GM19099 (cell line): ENCODE measurements around the gene JUN.

Experiments used
- POLR2A ChIP-seq: IDR thresholded peaks from 3 replicates; pipeline ENCODE4 v1.6.1; 2011; ENCODE audit warnings: low read depth; ENCODE audit not compliant: insufficient read length; ENCODE audit errors: extremely low read depth

JUN gene

GRCh38 chr1:58780836-58781452 lies 2.9 kb downstream of the JUN start:
- TF ChIP-seq POLR2A, result no peak

DNA sequence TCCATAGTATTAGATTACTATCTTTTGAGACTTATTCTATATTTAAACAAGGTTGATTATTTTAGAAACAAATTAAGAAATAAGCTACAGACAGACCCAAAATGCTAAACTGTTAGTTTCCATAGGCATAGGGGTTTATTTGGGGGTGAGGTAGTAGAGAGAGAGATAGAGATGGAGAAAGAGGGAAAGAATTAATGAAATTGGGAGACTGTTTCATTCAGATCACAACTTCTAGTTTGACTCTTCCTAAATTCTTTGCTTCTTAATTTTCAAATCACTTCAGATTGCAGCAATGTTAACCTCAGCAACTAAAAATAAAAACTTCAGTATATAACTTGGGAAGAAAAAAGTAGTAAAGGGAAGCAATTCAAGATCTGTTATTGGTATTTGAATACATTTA lies 3.4 kb downstream of the JUN start:
- TF ChIP-seq POLR2A, result no peak

DNA sequence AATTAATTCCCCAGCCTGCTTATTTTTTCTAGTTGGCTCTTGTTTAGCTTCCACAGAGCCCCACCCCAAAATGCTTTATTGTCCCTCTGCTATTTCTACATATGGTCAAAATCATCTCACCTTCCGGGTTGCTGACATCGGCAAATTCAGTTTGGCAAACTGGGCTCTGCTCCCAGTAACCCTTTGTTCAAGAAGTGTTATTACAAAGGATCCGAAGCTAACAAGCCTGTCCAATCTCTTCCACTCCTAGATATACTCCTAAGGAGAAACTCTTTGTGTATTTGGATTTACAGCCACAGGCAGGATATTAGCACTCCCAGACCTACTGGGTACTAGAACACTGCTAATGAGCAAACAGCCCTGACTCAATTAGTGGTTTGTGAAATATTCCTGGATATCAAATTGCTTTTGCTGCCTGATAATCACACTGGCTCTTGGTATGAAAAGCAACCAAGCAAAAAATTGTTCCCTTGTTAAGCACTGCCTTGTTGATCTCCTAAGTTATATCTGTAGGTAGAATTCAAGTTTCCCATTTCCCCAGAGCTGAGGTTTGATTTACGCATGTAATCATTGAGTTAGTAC lies 4.0 kb downstream of the JUN start:
- TF ChIP-seq POLR2A, result no peak

DNA sequence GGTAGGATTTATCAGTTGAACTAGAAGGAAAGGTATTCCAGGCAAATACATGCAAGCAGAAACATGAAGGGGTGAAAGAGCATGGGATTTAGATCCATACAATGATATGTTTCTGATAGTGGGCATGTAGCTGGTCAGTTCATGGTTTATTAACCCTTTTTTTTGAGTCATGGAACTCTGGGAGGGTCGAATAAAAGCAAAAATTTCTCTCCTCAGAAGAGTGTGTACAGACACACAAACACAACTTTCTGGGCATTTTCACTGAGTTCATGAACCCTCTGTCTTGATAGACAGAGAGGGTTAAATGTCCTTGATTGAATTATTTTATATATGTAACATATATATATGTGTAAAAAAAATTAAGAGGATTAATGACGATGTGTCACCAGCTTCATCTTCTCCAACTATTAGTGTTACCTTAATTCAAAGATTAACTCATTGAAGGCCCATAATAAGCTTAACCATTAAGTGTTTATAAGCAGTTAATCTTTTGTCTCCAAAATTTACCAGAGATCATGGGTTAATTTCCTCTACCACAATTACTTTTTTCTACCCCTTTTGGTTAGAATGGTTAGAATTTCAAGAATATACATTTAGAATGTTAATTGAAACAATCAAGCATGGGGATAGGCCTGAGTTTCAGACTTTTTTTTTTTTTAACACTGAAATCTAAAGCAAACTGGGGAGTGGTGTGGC lies 4.6 kb downstream of the JUN start:
- no peak for TF ChIP-seq POLR2A

DNA sequence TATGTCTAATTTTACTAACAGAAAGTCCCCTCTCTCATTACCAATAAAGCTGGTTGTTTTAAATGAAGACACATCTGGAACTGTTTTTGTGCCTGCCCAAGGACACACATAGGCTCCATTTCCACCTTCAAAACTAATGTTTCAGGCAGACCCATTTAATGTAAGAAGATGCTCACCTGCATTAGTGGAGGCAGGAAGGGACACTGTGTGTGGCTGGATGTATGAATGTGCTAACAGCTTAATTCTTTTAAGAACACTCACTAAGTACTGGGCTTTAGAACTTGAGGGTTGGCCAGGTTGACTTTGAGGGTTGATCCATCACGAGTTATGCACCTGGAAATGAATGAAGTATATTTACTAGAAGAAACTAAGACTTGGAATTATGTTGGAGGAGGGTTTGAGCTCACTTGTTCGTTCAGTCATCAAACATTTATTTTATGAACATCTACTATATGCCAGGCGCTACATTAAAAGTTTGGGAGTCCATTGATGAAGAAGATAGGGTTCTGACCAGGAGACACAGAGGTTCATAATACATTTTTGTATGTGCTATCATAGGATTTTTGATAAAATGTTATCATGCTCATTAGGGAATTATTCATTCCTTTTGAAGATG lies 5.4 kb downstream of the JUN start:
- no peak for TF ChIP-seq POLR2A

GRCh38 chr1:58774027-58774426 lies 9.8 kb downstream of the JUN start:
- TF ChIP-seq POLR2A, result no peak

GRCh38 chr1:58773406-58773840 lies 10.4 kb downstream of the JUN start:
- no peak for TF ChIP-seq POLR2A

DNA sequence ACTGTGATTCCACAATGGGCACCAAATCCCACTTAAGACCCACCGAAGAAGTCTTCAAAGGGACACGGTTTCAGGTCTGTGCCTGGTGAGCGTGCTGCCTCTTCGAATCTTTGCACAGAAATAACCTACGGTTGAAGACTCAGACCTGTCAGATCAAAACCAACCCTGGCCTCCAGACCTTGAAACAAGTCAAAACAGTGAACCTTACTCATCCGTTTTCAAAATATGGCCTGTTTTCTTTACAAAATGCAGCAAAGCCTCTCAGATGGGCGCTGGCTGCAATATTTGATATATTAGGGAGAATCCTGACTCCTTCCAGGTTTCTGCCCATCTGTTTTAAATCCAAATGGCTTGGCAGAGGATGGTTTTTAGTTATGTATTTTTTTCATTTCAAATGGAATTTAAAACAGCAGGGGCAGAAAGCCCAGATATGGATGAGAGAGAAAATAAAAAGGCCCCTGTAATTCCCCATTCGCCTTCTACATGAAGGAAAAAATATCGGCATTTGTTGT lies 14.0 kb downstream of the JUN start:
- TF ChIP-seq POLR2A, result no peak

DNA sequence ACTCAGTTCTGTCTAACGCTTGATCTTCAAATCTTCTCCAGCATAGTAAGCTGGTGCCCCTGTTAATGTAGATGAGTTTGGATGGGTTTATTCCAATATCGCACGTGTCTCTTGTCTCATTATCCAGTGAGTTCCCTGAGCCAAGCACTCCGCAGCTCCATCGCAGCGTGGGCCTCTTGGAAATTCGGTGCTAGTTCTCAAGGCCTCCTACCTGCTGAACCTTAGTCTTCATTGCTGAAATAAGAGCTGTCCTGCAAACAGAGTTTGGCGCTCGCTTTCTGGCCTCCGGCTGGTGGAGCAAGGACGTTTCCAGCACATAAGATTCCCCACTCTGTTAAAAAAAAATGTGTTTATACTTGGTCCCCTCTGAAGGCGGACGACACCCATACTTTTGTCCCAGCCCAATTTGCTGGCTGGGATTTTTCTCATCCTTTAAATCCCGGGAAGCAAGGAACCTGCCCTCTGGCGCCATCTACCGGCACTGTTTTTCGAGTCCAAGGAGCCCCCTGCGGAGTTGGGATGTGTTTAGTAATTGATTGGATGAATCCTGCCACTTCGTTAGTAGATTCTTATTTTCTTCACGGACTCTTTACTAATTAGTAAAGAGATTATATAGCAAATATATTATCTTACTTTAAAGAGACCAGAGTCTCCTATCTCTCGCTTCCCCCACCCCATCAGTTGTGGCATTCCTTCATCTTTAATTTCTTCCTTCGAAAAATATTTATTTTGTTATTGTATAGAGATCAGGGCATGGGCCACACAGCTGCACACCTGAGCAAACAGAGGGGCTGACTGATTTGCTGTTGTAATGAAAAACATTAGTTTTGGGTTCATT lies 14.7 kb downstream of the JUN start:
- TF ChIP-seq POLR2A, result no peak

DNA sequence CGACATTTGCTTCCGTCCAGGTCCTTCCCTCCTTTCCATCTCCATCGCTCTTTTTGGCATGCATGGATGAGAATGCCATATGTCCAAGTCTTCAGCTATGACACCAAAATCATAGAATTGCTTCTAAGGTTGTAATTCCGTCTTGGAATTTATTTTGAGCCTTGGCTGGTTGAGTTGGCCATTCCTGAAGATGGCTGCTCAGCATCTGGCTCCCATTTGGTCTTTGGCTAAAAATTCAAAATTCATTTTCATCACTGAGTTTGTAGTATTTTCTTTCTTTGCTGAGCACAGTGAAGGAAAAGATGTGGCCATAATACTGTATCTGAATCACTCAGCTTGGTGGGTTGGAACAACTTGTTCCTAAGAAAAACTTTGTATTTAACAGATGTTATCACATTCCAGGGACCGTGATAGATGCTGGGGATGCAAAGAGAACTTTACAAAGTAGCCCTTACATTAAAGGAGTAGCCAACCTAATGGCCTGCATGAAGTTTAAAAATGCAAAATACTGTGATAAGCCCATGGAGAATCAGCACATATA lies 15.6 kb downstream of the JUN start:
- TF ChIP-seq POLR2A, result no peak

- TF ChIP-seq POLR2A, result no peak
These were observed 16.7 kb downstream of the JUN start for GRCh38 chr1:58767143-58767542.

DNA sequence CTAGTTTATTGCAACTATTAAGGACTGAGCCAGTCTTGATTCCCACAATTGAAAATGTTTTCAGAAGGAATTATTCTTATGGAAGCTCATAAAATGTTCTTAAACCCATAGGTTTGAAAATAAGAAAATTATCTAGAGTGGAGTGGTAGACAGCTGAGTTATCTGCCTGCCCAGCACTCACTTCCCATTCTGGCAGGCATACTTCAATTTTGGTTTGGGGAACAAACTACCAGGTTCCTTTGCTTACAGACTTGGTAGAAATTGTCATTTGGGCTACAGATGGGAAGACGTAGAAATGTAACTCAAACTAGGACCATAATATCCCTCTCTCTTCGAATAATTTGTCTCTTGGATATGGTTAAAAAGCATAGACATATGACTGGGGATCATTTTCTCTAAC lies 18.4 kb downstream of the JUN start:
- TF ChIP-seq POLR2A, result no peak

DNA sequence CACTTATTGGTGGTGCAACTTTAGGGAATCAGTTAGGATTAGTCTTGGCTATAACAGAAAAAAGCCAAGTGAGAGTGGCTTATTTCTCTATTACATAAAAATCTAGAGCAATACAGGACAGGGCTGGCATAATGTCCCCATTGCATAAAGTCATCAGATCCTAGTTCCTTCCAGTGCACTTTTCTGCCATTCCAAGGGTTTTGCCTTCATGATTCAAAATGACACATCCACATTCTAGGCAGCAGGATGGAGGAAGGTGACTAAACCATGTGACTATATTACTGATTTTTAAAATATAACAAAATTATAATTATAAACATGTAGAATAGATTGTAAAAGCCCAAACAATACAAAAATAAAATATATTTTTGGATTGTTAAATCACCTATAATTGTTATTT lies 18.8 kb downstream of the JUN start:
- TF ChIP-seq POLR2A, result no peak

DNA sequence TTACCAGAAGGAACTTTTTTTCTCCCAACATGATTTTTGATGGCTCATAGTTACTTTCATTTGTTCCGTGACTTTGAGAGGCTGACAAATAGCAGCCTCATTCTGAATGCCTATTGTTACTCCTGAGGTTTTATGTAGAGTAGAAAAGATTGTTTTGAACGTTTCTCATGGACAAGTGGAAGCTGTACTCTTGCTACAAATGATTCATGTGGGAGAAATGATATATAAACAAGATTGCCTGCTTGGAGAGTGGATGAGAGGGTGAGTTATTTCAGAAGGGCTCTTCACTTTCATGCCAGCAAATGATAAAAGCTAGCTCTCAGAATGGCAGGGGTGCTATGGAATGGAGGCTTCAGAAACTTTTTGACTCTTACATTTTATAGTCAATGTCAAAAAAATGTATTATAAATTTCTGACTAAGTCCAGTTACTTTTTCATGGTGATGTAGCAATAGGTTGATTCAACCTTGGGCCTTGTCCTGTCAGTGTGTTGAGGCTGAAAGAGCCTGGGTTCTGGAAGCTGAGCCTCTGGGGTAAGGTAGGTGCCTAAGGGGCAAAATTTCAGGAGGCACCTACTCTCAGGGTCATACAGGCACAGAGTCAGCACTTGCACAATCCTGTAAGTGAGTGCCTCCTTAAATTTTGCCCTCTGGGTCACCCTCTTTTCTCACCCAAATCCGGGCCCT lies 19.4 kb downstream of the JUN start:
- no peak for TF ChIP-seq POLR2A
